Panc1 (cell line): ENCODE measurements around the gene B4GALT7. TPM values are rescaled to one million over a fixed set of nuclear protein-coding genes. Genes with fewer than 3 reads are reported as not detected.

Source experiments
- ATAC-seq: fragments of 200-7000 bp; cut with Tn5 transposase; 2 replicates; pipeline ENCODE4 v1.9.1; 2020; ENCODE audit warnings: mild to moderate bottlenecking, moderate library complexity
- BruUV-seq: library from RNA; stranded (reverse); fragments of 400-500 nt; replicated peaks from 2 replicates; lab custom pipeline; 2021; lab: Mats Ljungman, UMichigan
- CTCF ChIA-PET: fragments of 300-600 bp; sonication (Branson Sonifier 250); formaldehyde crosslinking; loops from one replicate; lab custom pipeline; 2022; ENCODE audit warnings: antibody characterized with exemption; lab: Charles Lee
- POLR2A ChIA-PET: fragments of 300-600 bp; sonication (Branson Sonifier 250); formaldehyde crosslinking; loops from one replicate; lab custom pipeline; 2022; ENCODE audit warnings: antibody characterized with exemption; lab: Charles Lee
- DNase-seq: peaks from one replicate; pipeline ENCODE4 v3.0.0-alpha.2; 2010; ENCODE audit warnings: low read depth, low spot score
- H3K27ac ChIP-seq: 2 replicates; pipeline ENCODE4 v1.5.1; 2011; ENCODE audit warnings: mild to moderate bottlenecking, low read length, inconsistent platforms
- H3K27me3 ChIP-seq: fragments of 200-500 bp; sonication (Bioruptor generic); 2 replicates; pipeline ENCODE4 v1.6.0; 2014; ENCODE audit warnings: low read length, inconsistent platforms; ENCODE audit not compliant: control insufficient read depth, insufficient read depth
- H3K36me3 ChIP-seq: fragments of 200-500 bp; sonication (Bioruptor generic); 2 replicates; pipeline ENCODE4 v1.5.1; 2014; ENCODE audit warnings: inconsistent platforms, mild to moderate bottlenecking, low read length, moderate library complexity; ENCODE audit not compliant: control insufficient read depth, insufficient read depth
- H3K4me1 ChIP-seq: 2 replicates; pipeline ENCODE4 v1.5.1; 2011; ENCODE audit warnings: inconsistent platforms, mild to moderate bottlenecking, low read length, moderate library complexity; ENCODE audit not compliant: control insufficient read depth, insufficient read depth
- H3K4me3 ChIP-seq, 2 experiments: 2 replicates each; pipeline ENCODE4 v1.5.1; 2011 to 2012; ENCODE audit warnings: low read depth in 2 of 2, low read length in 2 of 2, mild to moderate bottlenecking in 2 of 2, inconsistent platforms in 1 of 2, moderate library complexity in 1 of 2
- H3K9me3 ChIP-seq: fragments of 200-500 bp; sonication (Bioruptor generic); 2 replicates; pipeline ENCODE4 v1.5.1; 2014; ENCODE audit warnings: low read depth, mild to moderate bottlenecking, inconsistent platforms, low read length, moderate library complexity; ENCODE audit not compliant: control insufficient read depth, insufficient read depth
- POLR2AphosphoS5 ChIP-seq: IDR thresholded peaks from 2 replicates; pipeline ENCODE4 v1.6.1; 2012; ENCODE audit warnings: mild to moderate bottlenecking, low read depth, low read length, moderate library complexity
- SIN3A ChIP-seq: IDR thresholded peaks from 2 replicates; pipeline ENCODE4 v1.6.1; 2012; ENCODE audit warnings: low read depth, mild to moderate bottlenecking, low read length, moderate library complexity, borderline replicate concordance; ENCODE audit not compliant: insufficient read depth
- TCF7L2 ChIP-seq: IDR thresholded peaks from 2 replicates; pipeline ENCODE4 v1.6.1; 2011; ENCODE audit warnings: mild to moderate bottlenecking, low read depth, low read length, inconsistent platforms
- in situ Hi-C: cut with HindIII; loops from 2 replicates; pipeline ENCODE4 v1.10.0; 2016; ENCODE audit warnings: low sequenced_read_pairs, low pct_unique_long_range_greater_than_20kb
- intact Hi-C: fragments of 100-400 bp; cut with micrococcal nuclease; formaldehyde crosslinking; loops from one replicate; pipeline ENCODE4 v1.10.0; 2022; ENCODE audit not compliant: unreplicated experiment
- total RNA-seq: library from RNA; stranded (reverse); gene quantifications from one replicate; pipeline ENCODE4 v1.2.1, GENCODE V29; 2021; ENCODE audit not compliant: unreplicated experiment
- TF ChIP-seq, protein P1 (sequence below), 2 experiments: IDR thresholded peaks; 2 replicates each; pipeline ENCODE4 v1.6.1; 2011 to 2012; ENCODE audit warnings: low read depth in 2 of 2, control low read depth in 1 of 2, low read length in 1 of 2, mild to moderate bottlenecking in 1 of 2, moderate library complexity in 1 of 2; ENCODE audit not compliant: insufficient read depth in 1 of 2
- TF ChIP-seq, protein P2 (sequence below): fragments of 450-650 bp; IDR thresholded peaks from 2 replicates; pipeline ENCODE4 v1.5.1; 2017; ENCODE audit warnings: mild to moderate bottlenecking

The B4GALT7 gene
- total RNA-seq, 1 experiment from 2014 or later, result 38.0 TPM

DNA sequence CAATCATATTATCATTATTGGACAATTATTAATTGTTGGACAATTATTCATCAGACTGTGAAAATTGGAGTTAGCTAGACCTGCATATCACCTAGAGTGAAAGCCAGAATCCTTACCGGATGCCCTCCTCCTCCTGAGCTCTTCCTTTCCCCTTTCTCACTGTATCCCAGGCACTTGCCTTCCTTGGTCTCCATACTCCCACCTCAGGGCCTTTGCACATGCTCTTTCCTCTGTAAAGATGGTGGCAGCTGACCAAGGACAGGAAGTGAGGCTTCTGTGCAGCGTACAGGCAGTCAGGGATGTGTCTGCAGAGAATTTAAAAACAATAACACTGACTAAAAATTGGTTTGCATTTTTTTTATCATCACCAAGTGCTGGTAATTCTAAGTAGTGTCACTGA lies 30.0 kb upstream of the B4GALT7 start:
- no TSS peak for BruUV-seq
- H3K9me3 ChIP-seq, result no peaks in the 10 kb centered on the region
- ChIA-PET CTCF (no interaction called here), POLR2A (no interaction called here)
- H3K36me3 ChIP-seq, result no peaks in the 10 kb centered on the region
- ATAC-seq (no peak), DNase-seq (no peak)
- in situ Hi-C loops, result no loop called here
- no peaks in the 10 kb centered on the region for H3K4me1 ChIP-seq
- H3K27me3 ChIP-seq, result no peaks in the 10 kb centered on the region
- no peak overlapping the region for H3K27ac ChIP-seq
- intact Hi-C loops, result no loop called here
- TF ChIP-seq, protein P1, sequence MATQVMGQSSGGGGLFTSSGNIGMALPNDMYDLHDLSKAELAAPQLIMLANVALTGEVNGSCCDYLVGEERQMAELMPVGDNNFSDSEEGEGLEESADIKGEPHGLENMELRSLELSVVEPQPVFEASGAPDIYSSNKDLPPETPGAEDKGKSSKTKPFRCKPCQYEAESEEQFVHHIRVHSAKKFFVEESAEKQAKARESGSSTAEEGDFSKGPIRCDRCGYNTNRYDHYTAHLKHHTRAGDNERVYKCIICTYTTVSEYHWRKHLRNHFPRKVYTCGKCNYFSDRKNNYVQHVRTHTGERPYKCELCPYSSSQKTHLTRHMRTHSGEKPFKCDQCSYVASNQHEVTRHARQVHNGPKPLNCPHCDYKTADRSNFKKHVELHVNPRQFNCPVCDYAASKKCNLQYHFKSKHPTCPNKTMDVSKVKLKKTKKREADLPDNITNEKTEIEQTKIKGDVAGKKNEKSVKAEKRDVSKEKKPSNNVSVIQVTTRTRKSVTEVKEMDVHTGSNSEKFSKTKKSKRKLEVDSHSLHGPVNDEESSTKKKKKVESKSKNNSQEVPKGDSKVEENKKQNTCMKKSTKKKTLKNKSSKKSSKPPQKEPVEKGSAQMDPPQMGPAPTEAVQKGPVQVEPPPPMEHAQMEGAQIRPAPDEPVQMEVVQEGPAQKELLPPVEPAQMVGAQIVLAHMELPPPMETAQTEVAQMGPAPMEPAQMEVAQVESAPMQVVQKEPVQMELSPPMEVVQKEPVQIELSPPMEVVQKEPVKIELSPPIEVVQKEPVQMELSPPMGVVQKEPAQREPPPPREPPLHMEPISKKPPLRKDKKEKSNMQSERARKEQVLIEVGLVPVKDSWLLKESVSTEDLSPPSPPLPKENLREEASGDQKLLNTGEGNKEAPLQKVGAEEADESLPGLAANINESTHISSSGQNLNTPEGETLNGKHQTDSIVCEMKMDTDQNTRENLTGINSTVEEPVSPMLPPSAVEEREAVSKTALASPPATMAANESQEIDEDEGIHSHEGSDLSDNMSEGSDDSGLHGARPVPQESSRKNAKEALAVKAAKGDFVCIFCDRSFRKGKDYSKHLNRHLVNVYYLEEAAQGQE (IDR thresholded peaks at IDR 0.05; ENCODE audit: insufficient read depth in 1 of 2, low read depth in 2 of 2, low read length in 1 of 2), result no peak
- TF ChIP-seq POLR2AphosphoS5 (no peak), TCF7L2 (no peak), SIN3A (no peak)
- TF ChIP-seq, protein P2, sequence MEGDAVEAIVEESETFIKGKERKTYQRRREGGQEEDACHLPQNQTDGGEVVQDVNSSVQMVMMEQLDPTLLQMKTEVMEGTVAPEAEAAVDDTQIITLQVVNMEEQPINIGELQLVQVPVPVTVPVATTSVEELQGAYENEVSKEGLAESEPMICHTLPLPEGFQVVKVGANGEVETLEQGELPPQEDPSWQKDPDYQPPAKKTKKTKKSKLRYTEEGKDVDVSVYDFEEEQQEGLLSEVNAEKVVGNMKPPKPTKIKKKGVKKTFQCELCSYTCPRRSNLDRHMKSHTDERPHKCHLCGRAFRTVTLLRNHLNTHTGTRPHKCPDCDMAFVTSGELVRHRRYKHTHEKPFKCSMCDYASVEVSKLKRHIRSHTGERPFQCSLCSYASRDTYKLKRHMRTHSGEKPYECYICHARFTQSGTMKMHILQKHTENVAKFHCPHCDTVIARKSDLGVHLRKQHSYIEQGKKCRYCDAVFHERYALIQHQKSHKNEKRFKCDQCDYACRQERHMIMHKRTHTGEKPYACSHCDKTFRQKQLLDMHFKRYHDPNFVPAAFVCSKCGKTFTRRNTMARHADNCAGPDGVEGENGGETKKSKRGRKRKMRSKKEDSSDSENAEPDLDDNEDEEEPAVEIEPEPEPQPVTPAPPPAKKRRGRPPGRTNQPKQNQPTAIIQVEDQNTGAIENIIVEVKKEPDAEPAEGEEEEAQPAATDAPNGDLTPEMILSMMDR, result no peak
- no peak overlapping the region for H3K4me3 ChIP-seq

DNA sequence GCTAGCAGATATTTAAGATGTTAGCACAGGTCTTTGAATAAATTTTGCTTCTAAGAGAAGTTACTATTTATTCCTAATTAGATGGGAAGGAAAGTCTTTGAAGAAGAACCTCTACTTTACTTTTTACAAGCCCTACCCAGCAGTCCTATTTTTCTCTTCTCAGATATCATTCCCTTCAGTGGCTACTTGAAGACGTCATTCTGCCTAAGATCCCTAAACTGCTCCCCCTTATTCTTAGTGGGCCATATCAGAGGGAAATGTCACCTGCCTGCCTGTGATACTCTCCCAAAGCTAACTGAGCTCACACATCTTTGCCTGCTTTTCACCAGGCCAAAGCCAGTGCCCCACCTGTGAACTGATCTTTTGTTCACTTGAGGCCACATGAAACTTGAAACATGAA lies 24.4 kb upstream of the B4GALT7 start:
- TF ChIP-seq TCF7L2, result no peak
- TF ChIP-seq POLR2AphosphoS5, result no peak
- TF ChIP-seq, protein P2, result no peak
- TF ChIP-seq, protein P1 (IDR thresholded peaks at IDR 0.05; ENCODE audit: insufficient read depth in 1 of 2, low read depth in 2 of 2, low read length in 1 of 2), result no peak
- Histone ChIP-seq H3K27me3 (no peaks in the 10 kb centered on the region), H3K27ac (no peak overlapping the region), H3K36me3 (no peaks in the 10 kb centered on the region), H3K9me3 (no peaks in the 10 kb centered on the region), H3K4me3 (no peak overlapping the region), H3K4me1 (no peaks in the 10 kb centered on the region)
- intact Hi-C loops, result no loop called here
- POLR2A ChIA-PET, result no interaction called here
- ATAC-seq, result no peak
- CTCF ChIA-PET, result no interaction called here
- no TSS peak for BruUV-seq
- no peak for DNase-seq
- in situ Hi-C loops, result no loop called here
